Activated CD8-positive, alpha-beta memory T cell treated with anti-CD3 and anti-CD28 coated beads for 4 hours (primary cell): Measurements from ENCODE around the gene KRTAP4-9.
"Not testable (repeated sequence)": the region's sequence is repeated elsewhere in the genome, so short reads cannot be mapped to it uniquely, and the experiment has no call there.

Source experiments
- DNase-seq, 2 donors: peaks; one replicate each; pipeline ENCODE4 v3.0.0-alpha.2; 2020; ENCODE audit warnings: low read depth in 2 of 2

KRTAP4-9 gene

GRCh38 chr17:41098042-41098441 lies 7.1 kb upstream of the KRTAP4-9 start, which contains the start of gene KRTAP4-8:
TSS of gene KRTAP4-8 (minus strand) at chr17:41098142. CDS start at chr17:41098084, 58 bp downstream.
- no peak for DNase-seq

DNA sequence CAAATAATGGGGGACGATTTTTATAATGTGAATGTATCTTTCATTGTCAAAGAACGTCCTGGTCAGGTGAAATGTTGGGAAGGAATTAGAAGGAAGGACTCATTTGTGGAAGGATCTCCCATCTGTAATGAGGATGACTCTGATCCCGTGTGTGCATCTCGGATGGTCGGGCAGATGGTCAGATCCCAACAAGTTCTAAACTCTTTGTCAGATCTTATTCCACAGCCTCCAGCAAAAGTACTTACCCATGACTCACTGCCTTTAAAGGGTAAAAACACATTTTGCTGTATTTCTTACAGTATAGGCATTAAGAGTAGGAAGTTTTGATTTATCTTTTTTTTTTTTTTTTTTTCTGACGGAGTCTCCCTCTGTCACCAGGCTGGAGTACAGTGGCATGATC lies 6.7 kb upstream of the KRTAP4-9 start:
- DNase-seq = no peak

DNA sequence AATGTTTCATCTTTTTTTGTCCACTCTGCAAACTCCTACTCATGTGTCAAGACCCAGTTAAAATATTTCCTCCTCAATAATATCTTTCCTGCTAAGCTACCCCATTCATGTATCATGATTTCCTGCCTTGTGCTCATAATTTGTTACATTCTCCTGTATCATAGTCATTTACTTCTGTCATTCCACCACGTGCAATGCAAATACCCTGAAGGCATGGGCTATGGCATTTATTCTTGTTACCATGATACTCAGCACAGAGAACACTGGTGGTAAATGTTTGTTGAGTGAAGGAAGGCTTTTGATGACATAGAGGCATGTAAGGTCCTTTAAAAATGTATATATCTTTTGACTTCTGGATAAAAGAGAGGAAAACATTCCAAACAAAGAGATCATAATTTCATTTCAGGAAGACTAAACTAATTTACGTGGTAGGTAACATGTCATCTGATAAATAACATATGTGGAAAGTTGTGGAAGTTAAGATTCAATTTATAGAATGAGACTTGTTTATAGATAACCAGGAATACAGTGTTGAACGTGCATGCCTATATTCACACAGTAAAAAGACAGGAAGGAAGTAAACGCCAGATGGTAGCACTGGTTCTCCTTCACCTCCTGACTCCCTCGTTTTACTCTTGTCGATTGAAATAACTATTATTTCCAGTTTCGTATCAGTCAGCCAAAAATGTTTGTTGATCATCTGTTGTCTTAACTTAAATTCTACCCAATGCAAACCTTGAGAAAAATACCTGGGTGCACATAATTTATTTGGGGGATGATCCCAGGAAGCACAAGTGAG lies 5.3 kb upstream of the KRTAP4-9 start:
- not testable (repeated sequence) for DNase-seq

- no peak for DNase-seq
These were observed 3.5 kb upstream of the KRTAP4-9 start, which contains the start of gene KRTAP4-16 for GRCh38 chr17:41101586-41102259. TSS of gene KRTAP4-16 (minus strand) at chr17:41102209. CDS start at chr17:41102209, 0 bp downstream.

DNA sequence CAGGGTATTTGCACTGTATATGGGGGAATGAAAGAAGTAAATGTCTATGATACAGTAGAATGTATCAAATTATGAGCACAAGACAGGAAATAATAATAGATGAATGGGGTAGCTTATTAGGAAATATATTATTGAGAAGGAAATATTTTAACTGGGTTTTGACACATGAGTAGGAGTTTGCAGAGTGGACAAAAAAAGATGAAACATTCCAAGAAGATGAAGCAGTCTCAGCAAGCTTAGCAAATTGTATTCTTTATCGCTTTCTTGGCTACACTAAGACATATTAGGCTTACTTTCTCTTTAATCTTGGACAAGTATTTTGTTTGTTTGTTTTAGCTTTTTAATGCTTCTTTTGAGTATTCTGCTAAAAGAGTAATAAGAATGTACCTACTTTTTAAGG lies 1.3 kb upstream of the KRTAP4-9 start:
- DNase-seq = no peak

- not testable (repeated sequence) for DNase-seq
These were observed 677 bp upstream of the KRTAP4-9 start for GRCh38 chr17:41104386-41105038.

- DNase-seq = no peak
These were observed 2.8 kb downstream of the KRTAP4-9 start for GRCh38 chr17:41107941-41108450.

- DNase-seq = not testable (repeated sequence)
These were observed 3.7 kb downstream of the KRTAP4-9 start for GRCh38 chr17:41108728-41109386.

GRCh38 chr17:41111151-41111885 lies 6.1 kb downstream of the KRTAP4-9 start:
- no peak for DNase-seq

DNA sequence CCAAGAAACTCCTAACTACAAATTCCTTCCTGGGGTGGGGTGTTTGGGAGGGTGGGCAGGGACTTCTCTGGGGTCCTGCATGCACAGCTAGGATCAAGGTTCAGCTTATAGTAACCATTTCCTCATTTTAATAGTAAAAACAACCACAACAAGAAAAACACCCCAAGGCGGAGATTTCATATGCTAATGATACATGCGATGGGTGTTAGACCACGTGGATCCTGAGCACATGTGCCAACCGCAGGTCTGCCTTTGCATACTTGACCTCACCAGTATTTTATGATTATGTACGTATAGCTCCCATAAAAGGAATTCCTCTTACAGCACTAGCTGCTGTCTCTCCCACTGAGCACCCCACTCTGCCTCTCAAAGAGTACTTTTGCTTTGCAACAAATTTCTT lies 11.1 kb downstream of the KRTAP4-9 start:
- no peak for DNase-seq

DNA sequence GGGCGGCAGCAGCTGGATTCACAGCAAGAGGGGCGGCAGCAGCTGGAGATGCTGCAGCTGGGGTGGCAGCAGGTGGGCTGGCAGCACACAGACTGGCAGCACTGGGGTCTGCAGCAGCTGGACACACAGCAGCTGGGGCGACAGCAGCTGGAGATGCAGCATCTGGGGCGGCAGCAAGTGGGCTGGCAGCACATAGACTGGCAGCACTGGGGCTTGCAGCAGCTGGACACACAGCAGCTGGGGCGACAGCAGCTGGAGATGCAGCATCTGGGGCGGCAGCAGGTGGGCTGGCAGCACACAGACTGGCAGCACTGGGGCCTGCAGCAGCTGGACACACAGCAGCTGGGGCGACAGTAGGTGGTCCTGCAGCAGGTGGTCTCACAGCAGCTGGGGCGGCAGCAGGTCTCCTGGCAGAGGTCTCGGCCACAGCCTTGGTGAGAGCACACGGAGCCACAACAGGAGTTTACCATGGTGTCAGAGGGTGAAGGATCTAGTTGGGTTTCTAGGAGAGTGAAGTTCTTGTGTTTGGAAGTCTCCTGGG lies 12.7 kb downstream of the KRTAP4-9 start, which contains the start of gene KRTAP4-11:
KRTAP4-11 (minus strand) TSS at position 528 of the 541 bp plus-strand sequence; CDS start at position 470, 58 bp downstream.
- DNase-seq = not testable (repeated sequence)

- DNase-seq = no peak
These were observed 13.5 kb downstream of the KRTAP4-9 start for GRCh38 chr17:41118721-41119120.

- not testable (repeated sequence) for DNase-seq
These were observed 14.8 kb downstream of the KRTAP4-9 start for GRCh38 chr17:41119696-41120690.

GRCh38 chr17:41121742-41122141 lies 16.6 kb downstream of the KRTAP4-9 start:
- DNase-seq = no peak

DNA sequence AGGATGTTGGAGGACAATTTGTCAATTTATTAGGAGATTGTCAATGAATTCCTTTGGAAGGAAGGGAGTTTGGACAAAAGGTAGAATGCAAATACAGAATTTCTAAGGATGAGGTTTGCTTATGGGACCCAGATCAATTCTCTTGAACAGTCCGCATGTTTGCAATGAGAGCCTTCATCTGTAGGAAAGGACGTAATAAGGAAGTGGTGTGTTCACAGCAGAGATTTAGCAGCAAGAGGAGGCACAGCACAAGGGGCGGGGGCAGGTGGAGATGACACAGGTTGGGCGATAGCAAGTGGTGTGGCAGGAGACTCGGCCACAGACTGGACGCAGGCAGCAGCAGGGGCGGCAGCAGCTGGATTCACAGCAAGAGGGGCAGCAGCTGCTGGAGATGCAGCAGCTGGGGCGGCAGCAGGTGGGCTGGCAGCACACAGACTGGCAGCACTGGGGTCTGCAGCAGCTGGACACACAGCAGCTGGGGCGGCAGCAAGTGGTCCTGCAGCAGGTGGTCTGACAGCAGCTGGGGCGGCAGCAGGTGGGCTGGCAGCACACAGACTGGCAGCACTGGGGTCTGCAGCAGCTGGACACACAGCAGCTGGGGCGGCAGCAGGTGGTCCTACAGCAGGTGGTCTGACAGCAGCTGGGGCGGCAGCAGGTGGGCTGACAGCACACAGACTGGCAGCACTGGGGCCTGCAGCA lies 18.3 kb downstream of the KRTAP4-9 start:
- DNase-seq = not testable (repeated sequence)

DNA sequence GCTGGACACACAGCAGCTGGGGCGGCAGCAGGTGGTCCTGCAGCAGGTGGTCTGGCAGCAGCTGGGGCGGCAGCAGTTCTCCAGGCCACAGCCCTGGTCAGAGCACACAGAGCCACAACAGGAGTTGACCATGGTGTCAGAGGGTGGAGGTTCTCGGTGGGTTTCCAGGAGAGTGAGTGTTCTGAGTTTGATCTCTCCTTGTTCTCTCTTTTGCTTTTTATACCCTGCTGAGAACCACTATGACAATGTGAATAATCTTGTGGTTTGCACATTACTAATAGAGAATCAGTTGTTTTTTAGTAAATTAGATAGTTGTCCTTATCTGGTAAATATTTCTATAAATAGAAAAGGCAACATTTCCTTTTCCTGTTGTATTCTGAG lies 18.8 kb downstream of the KRTAP4-9 start, which contains the start of gene KRTAP4-12:
KRTAP4-12 (minus strand) TSS at position 192 of the 381 bp plus-strand sequence; CDS start at position 132, 60 bp downstream.
- DNase-seq = not testable (repeated sequence)

DNA sequence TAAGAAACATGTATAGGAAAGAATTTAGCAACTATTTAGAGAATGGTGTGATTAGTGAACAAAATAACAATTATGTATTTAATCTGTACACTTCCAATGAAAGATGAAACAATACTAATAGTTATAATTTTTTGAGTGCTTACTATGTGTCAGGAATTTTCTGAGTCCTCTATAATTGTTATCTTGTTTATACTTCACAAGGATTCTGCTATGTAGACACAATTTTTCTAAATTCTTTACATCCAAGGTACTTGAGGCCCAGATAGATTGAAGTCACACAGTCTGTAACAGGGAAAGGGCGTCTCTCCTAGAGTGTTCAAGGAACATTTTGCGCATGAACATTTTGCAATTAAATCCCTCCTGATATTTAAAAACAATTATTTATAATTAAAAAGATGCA lies 19.9 kb downstream of the KRTAP4-9 start:
- no peak for DNase-seq

DNA sequence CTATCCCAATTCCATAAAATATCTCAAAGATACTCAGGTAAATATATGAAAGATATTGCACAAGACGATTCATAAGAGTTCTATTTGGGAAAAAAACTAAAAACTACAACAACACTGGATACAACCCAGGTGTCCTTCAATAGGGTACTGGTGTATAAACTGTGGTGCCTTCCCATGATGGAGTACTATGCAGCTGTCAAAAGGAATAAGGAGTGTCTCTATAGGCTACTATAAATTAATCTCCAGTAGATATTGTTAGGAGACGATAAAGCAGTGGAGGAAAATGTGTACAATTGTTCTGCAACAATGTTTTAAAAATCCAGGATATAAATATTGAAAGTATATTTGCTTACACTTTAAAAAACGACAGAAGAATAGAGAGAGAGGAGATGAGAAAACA lies 21.2 kb downstream of the KRTAP4-9 start:
- DNase-seq = no peak
